A673 (cell line): ENCODE measurements around the gene ATP6V1F.

Source experiments
- EZH2 ChIP-seq: fragments of 200-600 bp; sonication (generic); IDR thresholded peaks from 2 replicates; pipeline ENCODE4 v1.6.1; 2017; ENCODE audit warnings: borderline replicate concordance, low read depth, mild to moderate bottlenecking, mixed read lengths, antibody characterized with exemption, low read length; ENCODE audit not compliant: poor library complexity, severe bottlenecking
- TF ChIP-seq, protein P1 (sequence below): fragments of 300-800, 200-600 bp; sonication (generic); conservative IDR thresholded peaks from 2 replicates; pipeline ENCODE4 v1.5.1; 2017; ENCODE audit warnings: low read depth, mild to moderate bottlenecking, antibody characterized with exemption, low read length, moderate library complexity, mixed read lengths

DNA sequence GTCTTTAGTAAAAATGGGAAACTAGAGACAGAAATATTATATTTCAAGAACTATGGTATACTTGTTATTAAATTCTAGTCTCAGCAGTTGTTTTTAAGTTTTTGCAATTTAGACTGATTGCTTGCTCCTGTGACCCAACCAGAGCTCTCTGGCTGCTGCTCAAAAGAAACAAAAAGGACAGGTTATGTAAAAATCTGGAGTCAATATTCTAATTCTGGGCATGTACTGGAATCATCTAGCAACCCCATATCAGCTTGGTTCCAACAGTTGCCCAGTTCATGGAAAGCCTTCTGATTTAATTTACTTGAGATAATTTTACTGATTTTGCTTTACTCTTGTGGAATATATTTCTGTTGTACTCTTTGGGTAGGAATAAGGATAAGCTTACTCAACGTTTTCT lies 37.6 kb downstream of the ATP6V1F start:
- TF ChIP-seq, protein P1, sequence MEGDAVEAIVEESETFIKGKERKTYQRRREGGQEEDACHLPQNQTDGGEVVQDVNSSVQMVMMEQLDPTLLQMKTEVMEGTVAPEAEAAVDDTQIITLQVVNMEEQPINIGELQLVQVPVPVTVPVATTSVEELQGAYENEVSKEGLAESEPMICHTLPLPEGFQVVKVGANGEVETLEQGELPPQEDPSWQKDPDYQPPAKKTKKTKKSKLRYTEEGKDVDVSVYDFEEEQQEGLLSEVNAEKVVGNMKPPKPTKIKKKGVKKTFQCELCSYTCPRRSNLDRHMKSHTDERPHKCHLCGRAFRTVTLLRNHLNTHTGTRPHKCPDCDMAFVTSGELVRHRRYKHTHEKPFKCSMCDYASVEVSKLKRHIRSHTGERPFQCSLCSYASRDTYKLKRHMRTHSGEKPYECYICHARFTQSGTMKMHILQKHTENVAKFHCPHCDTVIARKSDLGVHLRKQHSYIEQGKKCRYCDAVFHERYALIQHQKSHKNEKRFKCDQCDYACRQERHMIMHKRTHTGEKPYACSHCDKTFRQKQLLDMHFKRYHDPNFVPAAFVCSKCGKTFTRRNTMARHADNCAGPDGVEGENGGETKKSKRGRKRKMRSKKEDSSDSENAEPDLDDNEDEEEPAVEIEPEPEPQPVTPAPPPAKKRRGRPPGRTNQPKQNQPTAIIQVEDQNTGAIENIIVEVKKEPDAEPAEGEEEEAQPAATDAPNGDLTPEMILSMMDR, result no peak
- TF ChIP-seq EZH2, result no peak
